GM20000 (cell line): Measurements from ENCODE around the gene PDE11A.

Experiments
- DNase-seq: peaks from one replicate; pipeline ENCODE4 v3.0.0; 2012; ENCODE audit warnings: low spot score
- TF ChIP-seq, protein P1 (sequence below): IDR thresholded peaks from 2 replicates; pipeline ENCODE4 v1.5.1; 2012; ENCODE audit warnings: mild to moderate bottlenecking, control low read depth; ENCODE audit errors: extremely low read depth, missing control alignments

The PDE11A gene

GRCh38 chr2:178029342-178029741 is 43.2 kb downstream of the PDE11A start:
- TF ChIP-seq, protein P1, sequence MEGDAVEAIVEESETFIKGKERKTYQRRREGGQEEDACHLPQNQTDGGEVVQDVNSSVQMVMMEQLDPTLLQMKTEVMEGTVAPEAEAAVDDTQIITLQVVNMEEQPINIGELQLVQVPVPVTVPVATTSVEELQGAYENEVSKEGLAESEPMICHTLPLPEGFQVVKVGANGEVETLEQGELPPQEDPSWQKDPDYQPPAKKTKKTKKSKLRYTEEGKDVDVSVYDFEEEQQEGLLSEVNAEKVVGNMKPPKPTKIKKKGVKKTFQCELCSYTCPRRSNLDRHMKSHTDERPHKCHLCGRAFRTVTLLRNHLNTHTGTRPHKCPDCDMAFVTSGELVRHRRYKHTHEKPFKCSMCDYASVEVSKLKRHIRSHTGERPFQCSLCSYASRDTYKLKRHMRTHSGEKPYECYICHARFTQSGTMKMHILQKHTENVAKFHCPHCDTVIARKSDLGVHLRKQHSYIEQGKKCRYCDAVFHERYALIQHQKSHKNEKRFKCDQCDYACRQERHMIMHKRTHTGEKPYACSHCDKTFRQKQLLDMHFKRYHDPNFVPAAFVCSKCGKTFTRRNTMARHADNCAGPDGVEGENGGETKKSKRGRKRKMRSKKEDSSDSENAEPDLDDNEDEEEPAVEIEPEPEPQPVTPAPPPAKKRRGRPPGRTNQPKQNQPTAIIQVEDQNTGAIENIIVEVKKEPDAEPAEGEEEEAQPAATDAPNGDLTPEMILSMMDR: no peak
- no peak for DNase-seq

DNA sequence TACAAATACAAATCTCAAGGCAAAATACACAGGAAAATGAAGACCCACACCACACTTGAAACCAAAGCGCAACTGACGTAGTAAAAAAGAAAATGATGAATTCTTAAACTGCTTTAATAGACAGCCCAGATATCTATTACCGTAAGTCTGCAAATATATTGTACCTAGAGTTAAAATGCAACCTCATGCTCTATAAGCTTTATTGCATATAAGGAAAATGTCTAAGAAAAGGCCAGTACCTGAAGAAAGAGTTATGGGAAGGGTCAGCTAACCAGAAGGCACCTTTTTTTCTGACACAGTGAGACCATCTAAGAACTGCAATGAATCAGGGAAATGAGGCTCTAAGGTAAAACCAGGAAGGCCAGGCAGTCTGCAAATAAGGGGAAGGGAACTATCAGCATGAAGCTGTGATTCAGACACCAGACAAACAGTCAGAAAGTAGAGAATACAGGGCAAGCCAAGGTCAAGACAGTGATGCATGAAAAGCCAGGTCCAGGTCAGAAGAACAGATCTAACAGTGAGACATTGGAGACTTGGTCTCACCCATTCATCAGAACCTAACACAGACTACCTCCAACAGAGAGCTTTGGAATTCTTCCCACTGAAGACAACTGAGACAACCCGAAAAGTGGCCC is 46.9 kb downstream of the PDE11A start:
- TF ChIP-seq, protein P1: no peak
- no peak for DNase-seq

GRCh38 chr2:178018141-178018540 is 54.4 kb downstream of the PDE11A start:
- no peak for DNase-seq
- TF ChIP-seq, protein P1: no peak

DNA sequence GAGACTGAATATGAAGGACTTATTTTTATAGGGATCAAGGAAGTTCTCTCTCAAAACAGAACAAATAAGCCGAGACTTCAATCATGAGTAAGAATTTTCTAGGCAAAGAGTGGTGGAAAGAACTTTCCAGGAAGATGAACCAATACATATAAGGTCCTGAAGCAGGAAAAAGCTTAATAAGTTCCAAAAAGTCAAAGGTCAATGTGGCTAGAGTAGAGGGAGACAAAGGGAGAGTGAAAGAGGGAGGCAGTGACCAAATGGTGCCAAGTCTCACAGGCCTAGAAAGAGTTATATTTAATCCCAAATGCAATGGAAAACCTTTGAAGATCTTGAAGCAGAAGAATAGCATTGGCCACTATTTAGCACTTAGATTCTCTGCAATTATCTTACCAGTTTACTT is 56.0 kb downstream of the PDE11A start:
- TF ChIP-seq, protein P1: no peak
- no peak for DNase-seq

- DNase-seq: no peak
- TF ChIP-seq, protein P1: no peak
Measured at GRCh38 chr2:178012639-178013038, 59.9 kb downstream of the PDE11A start.

DNA sequence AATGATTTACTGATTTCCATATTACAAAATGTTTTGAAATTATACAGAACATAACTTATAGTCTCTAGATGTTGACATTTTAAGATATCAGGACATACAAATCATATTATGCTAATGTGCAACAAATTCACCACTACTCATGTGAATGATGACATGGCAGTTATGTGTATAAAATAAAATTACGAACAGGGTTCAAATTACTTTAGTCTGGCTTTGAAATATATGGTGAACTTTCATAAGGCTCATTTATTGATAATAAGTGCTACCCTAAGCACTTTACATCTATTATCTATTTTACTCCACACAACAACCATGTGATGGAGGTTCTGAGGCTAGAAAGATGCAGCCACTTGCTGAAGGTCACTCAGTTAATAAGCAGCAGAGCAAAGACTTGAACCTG is 62.8 kb downstream of the PDE11A start:
- TF ChIP-seq, protein P1: no peak
- no peak for DNase-seq

- no peak for DNase-seq
Measured at GRCh38 chr2:178008636-178009289, 63.8 kb downstream of the PDE11A start.

More at GRCh38 chr2:178008636-178009289, 63.8 kb downstream of the PDE11A start:
- TF ChIP-seq, protein P1: no peak
